Mesangial cell (primary cell): ENCODE measurements around the gene KRT39. TPM values are rescaled to one million over a fixed set of nuclear protein-coding genes. Genes with fewer than 3 reads are reported as not detected.

Source experiments
- total RNA-seq: library from RNA; depleted of rRNA; stranded (reverse); fragments of >200 nt; gene quantifications from 2 replicates; pipeline ENCODE4 v1.2.3, GENCODE V29; 2015

The KRT39 gene
- not detected in 2 replicates for total RNA-seq

DNA sequence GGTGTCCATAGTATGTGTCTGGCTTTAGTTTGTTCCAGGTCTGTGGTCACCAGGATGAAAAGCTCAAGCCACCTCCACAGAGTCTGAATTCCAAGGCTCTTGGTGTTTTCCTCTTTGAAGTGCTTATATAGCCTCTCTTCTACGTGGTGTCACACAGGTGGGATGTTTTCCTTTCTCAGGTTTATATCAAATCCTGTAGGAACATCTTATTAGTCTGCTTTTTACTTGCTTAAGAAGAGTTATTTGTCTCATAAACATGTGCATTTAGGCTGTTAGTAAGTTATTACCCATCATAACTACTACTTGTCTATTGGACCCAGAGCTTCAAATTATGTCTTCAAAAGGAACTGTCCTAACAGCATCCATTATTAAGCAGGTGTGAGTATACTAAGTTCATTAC lies at the start of gene KRT39:
Gene KRT39, minus strand, starts transcription at position 101 of the 400 bp plus-strand sequence. Its CDS starts 92 bp downstream, at position 9.

DNA sequence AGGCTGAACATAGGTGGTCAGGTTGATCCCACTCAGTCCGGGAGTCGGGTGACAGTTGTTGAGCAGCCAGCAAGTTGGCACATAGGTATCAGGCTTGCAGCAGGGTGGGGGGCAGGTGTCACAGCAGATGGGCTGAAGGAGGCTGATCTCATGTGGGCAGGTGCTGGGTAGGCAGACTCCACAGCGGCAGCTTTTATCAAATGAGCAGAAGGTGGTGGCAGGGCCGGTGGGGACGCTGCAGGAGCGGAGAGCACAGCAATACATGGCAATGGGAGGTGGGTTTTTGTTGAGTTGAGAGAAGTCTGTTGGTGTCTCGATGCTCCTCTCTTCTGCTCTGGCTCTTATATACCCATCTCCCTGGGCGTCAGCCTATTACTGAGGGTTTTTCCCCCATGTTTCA lies 42.1 kb upstream of the KRT39 start, which contains the start of gene KRTAP3-1:
Gene KRTAP3-1, minus strand, starts transcription at position 318 of the 400 bp plus-strand sequence. Its CDS starts 54 bp downstream, at position 264.

DNA sequence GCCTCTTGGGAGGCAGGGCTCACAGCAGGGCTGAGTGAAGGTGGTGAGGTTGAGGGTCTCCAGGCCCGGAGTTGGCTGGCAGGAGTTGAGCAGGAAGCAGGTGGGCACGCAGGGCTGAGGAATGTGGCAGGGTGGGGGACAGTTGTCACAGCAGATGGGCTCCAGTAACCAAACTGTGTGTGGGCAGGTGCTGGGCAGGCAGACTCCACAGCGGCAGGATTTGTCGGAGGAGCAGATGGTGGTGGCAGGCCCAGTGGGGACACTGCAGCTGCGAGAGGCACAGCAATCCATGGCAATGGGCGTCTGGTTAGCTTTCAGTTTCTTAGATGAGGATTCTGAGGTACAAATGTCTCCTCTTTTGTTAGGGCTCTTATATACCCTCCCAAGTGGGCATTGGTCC lies 32.8 kb upstream of the KRT39 start, which contains the start of gene KRTAP3-2:
Gene KRTAP3-2, minus strand, starts transcription at position 344 of the 400 bp plus-strand sequence. Its CDS starts 53 bp downstream, at position 291.

DNA sequence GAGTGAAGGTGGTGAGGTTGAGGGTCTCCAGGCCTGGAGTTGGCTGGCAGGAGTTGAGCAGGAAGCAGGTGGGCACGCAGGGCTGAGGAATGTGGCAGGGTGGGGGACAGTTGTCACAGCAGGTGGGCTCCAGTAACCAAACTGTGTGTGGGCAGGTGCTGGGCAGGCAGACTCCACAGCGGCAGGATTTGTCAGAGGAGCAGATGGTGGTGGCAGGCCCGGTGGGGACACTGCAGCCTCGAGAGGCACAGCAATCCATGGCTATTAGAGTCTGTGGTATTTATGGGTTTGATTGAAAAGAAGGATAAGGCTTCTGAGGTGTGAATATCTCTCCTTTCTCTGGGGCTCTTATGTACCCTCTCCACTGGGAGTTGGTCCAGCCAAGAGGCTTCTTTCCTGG lies 27.1 kb upstream of the KRT39 start, which contains the start of gene KRTAP3-3:
Gene KRTAP3-3, minus strand, starts transcription at position 326 of the 400 bp plus-strand sequence. Its CDS starts 67 bp downstream, at position 259.

DNA sequence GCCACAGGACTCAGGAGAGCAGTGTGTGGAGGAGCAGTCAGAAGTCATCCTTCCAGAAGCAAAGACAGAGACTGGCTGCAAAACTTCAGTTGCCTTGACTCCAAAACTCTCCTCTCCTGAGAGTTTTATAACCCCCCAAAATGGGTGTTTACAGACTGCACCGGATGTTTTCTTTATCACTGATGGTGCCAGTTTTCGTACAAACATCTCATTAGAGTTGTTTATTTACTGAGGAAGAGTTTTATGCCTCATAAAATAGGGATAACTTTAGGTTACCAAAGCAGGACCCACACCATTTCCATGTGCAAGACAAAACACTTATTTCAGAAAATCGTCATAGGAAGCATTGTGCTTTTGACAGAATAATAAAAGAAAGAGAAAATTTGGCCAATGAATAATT lies 17.5 kb upstream of the KRT39 start, which contains the start of gene KRT40:
Gene KRT40, minus strand, starts transcription at position 101 of the 400 bp plus-strand sequence. Its CDS starts 53 bp downstream, at position 48.

DNA sequence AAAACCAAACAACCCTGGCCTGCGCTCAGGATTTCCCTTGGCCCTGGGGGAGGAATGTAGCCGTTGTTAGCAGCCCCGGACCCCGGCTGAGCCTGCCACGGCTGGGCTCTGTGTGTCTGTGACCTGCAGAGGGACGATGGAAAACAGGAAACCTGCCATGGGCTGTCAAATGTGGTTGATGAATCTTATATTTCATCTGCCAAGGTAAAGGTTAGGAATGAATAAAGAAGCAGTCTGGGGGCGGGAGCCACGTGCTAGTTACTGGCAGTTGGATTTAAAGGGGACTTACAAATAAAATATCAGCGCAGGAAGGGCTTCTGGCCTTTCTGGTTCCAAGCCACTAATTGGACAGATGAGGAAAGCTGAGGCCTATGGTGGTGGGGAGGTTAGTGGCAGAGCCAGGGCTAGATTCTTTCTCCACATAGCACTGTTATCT lies 29.3 kb downstream of the KRT39 start, which contains the start of gene KRT23:
Gene KRT23, minus strand, starts transcription at position 263 of the 436 bp plus-strand sequence. CDS start 1,043 bp downstream, outside the sequence.

Other genes with a start within 250 kb of the KRT39 start
- gene KRT25, start 211.6 kb downstream of the KRT39 start, total RNA-seq = not detected in 2 replicates
- not detected in 2 replicates for gene KRT26, start 194.7 kb downstream of the KRT39 start, total RNA-seq
- 0.51 TPM in 1 of 2 replicates, not detected in the other for gene KRT27, start 184.4 kb downstream of the KRT39 start, total RNA-seq
- 0.51 TPM in 1 of 2 replicates, not detected in the other for gene KRT28, start 167.0 kb downstream of the KRT39 start, total RNA-seq
- gene KRT10, start 144.3 kb downstream of the KRT39 start, total RNA-seq = 10.3 and 49.9 TPM in 2 replicates
- 0.13 TPM in 1 of 2 replicates, not detected in the other for gene KRT12, start 99.7 kb downstream of the KRT39 start, total RNA-seq
- gene KRT20, start 81.7 kb downstream of the KRT39 start, total RNA-seq = under 0.01 TPM in 1 of 2 replicates, not detected in the other
- gene KRT23, start 29.3 kb downstream of the KRT39 start, total RNA-seq = 0.76 TPM in 1 of 2 replicates, not detected in the other
- gene KRT40, start 17.4 kb upstream of the KRT39 start, total RNA-seq = not detected in 2 replicates
- not detected in 2 replicates for gene KRTAP3-3, start 27.2 kb upstream of the KRT39 start, total RNA-seq
- not detected in 2 replicates for gene KRTAP3-2, start 33.0 kb upstream of the KRT39 start, total RNA-seq
- gene KRTAP3-1, start 42.2 kb upstream of the KRT39 start, total RNA-seq = not detected in 2 replicates
- gene KRTAP1-5, start 60.3 kb upstream of the KRT39 start, total RNA-seq = not detected in 2 replicates
- gene KRTAP1-4, start 63.2 kb upstream of the KRT39 start, total RNA-seq = not detected in 2 replicates
- gene KRTAP1-3, start 67.9 kb upstream of the KRT39 start, total RNA-seq = not detected in 2 replicates
- gene KRTAP1-1, start 74.5 kb upstream of the KRT39 start, total RNA-seq = not detected in 2 replicates
- gene KRTAP2-1, start 80.4 kb upstream of the KRT39 start, total RNA-seq = not detected in 2 replicates
- gene KRTAP2-2, start 88.3 kb upstream of the KRT39 start, total RNA-seq = not detected in 2 replicates
- 0.13 and 2.6 TPM in 2 replicates for gene KRTAP2-3, start 93.2 kb upstream of the KRT39 start, total RNA-seq
- gene KRTAP2-4, start 98.9 kb upstream of the KRT39 start, total RNA-seq = not detected in 2 replicates
- not detected in 2 replicates for gene KRTAP4-7, start 117.2 kb upstream of the KRT39 start, total RNA-seq
- gene KRTAP4-8, start 131.2 kb upstream of the KRT39 start, total RNA-seq = not detected in 2 replicates
- gene KRTAP4-16, start 135.3 kb upstream of the KRT39 start, total RNA-seq = not detected in 2 replicates
- gene KRTAP4-9, start 138.4 kb upstream of the KRT39 start, total RNA-seq = not detected in 2 replicates
- not detected in 2 replicates for gene KRTAP4-11, start 151.4 kb upstream of the KRT39 start, total RNA-seq
- gene KRTAP4-12, start 157.2 kb upstream of the KRT39 start, total RNA-seq = not detected in 2 replicates
- not detected in 2 replicates for gene KRTAP4-6, start 173.6 kb upstream of the KRT39 start, total RNA-seq
- gene KRTAP4-5, start 182.9 kb upstream of the KRT39 start, total RNA-seq = not detected in 2 replicates
- gene KRTAP4-4, start 193.8 kb upstream of the KRT39 start, total RNA-seq = not detected in 2 replicates
- gene KRTAP4-3, start 201.3 kb upstream of the KRT39 start, total RNA-seq = not detected in 2 replicates
- gene KRTAP4-2, start 211.3 kb upstream of the KRT39 start, total RNA-seq = not detected in 2 replicates
- gene KRTAP4-1, start 218.0 kb upstream of the KRT39 start, total RNA-seq = not detected in 2 replicates
- gene KRTAP9-1, start 222.9 kb upstream of the KRT39 start, total RNA-seq = not detected in 2 replicates